ENCODE data around the gene TSPOAP1. TPM values are rescaled to one million over a fixed set of nuclear protein-coding genes. Genes with fewer than 3 reads are reported as not detected.

TSPOAP1 gene, protein sequence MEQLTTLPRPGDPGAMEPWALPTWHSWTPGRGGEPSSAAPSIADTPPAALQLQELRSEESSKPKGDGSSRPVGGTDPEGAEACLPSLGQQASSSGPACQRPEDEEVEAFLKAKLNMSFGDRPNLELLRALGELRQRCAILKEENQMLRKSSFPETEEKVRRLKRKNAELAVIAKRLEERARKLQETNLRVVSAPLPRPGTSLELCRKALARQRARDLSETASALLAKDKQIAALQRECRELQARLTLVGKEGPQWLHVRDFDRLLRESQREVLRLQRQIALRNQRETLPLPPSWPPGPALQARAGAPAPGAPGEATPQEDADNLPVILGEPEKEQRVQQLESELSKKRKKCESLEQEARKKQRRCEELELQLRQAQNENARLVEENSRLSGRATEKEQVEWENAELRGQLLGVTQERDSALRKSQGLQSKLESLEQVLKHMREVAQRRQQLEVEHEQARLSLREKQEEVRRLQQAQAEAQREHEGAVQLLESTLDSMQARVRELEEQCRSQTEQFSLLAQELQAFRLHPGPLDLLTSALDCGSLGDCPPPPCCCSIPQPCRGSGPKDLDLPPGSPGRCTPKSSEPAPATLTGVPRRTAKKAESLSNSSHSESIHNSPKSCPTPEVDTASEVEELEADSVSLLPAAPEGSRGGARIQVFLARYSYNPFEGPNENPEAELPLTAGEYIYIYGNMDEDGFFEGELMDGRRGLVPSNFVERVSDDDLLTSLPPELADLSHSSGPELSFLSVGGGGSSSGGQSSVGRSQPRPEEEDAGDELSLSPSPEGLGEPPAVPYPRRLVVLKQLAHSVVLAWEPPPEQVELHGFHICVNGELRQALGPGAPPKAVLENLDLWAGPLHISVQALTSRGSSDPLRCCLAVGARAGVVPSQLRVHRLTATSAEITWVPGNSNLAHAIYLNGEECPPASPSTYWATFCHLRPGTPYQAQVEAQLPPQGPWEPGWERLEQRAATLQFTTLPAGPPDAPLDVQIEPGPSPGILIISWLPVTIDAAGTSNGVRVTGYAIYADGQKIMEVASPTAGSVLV (N-terminal part only)
- polyA plus RNA-seq (2013, experiment 1 of 2) = 9.3 TPM
- polyA plus RNA-seq (2013, experiment 2 of 2) = 12.2 TPM

- Histone ChIP-seq H3K4me1 (ENCODE audit: insufficient read depth, low read length) (peaks cover 16% of the 10 kb centered on the region), H3K4me3 (ENCODE audit: low read length) (no peak within 1 kb of the TSS), H3K9ac (ENCODE audit: low read depth, low read length) (no peak within 1 kb of the TSS)
Observed at GRCh38 chr17:58328195-58329034, at the start of gene TSPOAP1. TSS of gene TSPOAP1 (minus strand) at chr17:58328795. CDS start at chr17:58327920, 875 bp downstream.

DNA sequence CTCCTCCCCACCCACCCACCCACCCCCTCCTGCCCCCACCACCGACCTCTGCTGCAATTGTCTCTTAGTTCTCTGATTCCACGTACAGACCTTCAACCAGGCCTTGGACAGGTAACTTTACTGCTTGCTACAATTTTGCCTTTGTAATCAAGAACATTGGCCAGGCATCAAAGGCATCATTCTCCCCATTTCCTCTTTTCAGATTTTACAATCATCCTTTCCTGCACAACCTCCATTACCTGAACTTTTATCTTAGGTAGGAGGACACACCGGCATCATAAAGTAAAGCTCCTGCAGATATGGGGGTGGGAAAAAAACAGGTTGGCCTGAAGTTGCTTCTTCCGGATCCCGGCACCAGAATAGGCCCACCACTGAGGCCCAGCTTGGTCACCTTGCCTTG lies 49.1 kb upstream of the TSPOAP1 start:
- no peaks in the 10 kb centered on the region for H3K36me3 ChIP-seq (ENCODE audit: insufficient read depth, low read length)
- H3K9me3 ChIP-seq (ENCODE audit: insufficient read depth, low read depth, low read length) = no peaks in the 10 kb centered on the region
- H3K4me3 ChIP-seq (ENCODE audit: low read length) = no peak overlapping the region
- WGBS = 89% methylated on average over 5 of the region's 5 CpGs
- no peak overlapping the region for H3K27ac ChIP-seq (ENCODE audit: low read depth, low read length)
- no peak overlapping the region for H3K9ac ChIP-seq (ENCODE audit: low read depth, low read length)
- peaks cover 25% of the 10 kb centered on the region for H3K4me1 ChIP-seq (ENCODE audit: insufficient read depth, low read length)
- H3K27me3 ChIP-seq (ENCODE audit: insufficient read depth, low read length) = no peaks in the 10 kb centered on the region

More at GRCh38 chr17:58328195-58329034, at the start of gene TSPOAP1:
- no peaks in the 10 kb centered on the region for H3K9me3 ChIP-seq (ENCODE audit: insufficient read depth, low read depth, low read length)
- WGBS = 68% methylated on average over 20 of the region's 23 CpGs
- no peak within 1 kb of the TSS for H3K27ac ChIP-seq (ENCODE audit: low read depth, low read length)
- H3K36me3 ChIP-seq (ENCODE audit: insufficient read depth, low read length) = no peaks in the 10 kb centered on the region
- peaks cover 17% of the 10 kb centered on the region for H3K27me3 ChIP-seq (ENCODE audit: insufficient read depth, low read length)

- no peak overlapping the region for H3K27ac ChIP-seq (ENCODE audit: low read depth, low read length)
- WGBS = 85% methylated on average over 3 of the region's 3 CpGs
- H3K9ac ChIP-seq (ENCODE audit: low read depth, low read length) = no peak overlapping the region
- H3K27me3 ChIP-seq (ENCODE audit: insufficient read depth, low read length) = no peaks in the 10 kb centered on the region
- H3K36me3 ChIP-seq (ENCODE audit: insufficient read depth, low read length) = no peaks in the 10 kb centered on the region
- no peak overlapping the region for H3K4me3 ChIP-seq (ENCODE audit: low read length)
- H3K4me1 ChIP-seq (ENCODE audit: insufficient read depth, low read length) = peaks cover 25% of the 10 kb centered on the region
- H3K9me3 ChIP-seq (ENCODE audit: insufficient read depth, low read depth, low read length) = no peaks in the 10 kb centered on the region
Observed at GRCh38 chr17:58377093-58377601, 48.6 kb upstream of the TSPOAP1 start.

DNA sequence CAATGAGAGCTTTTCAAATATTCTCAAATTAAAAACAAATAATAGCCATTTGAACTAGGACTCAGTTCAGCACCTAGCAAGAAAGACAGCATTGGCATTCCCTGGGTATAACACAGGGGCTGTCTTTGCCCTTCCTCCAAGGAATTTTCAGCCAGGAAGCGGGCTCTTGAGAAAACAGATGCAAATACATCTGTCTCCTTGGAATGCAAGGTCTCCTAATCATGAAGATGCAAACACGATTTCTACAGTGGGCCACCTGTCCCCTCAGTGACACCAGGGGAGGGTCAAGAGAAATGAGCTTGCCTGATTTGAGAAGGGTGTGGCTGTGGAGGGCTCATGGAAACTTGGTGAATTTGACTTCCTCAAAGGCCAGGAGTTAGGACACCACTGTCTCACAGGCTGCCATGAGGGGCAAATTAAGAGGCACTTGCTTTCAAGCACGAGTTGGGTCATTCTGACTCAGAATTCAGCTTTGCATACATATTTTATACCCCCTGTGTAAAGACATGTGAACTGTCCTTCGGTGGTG lies 47.9 kb upstream of the TSPOAP1 start:
- Histone ChIP-seq H3K9ac (ENCODE audit: low read depth, low read length) (no peak overlapping the region), H3K4me3 (ENCODE audit: low read length) (no peak overlapping the region), H3K9me3 (ENCODE audit: insufficient read depth, low read depth, low read length) (no peaks in the 10 kb centered on the region), H3K36me3 (ENCODE audit: insufficient read depth, low read length) (no peaks in the 10 kb centered on the region), H3K27ac (ENCODE audit: low read depth, low read length) (peak overlapping the region; percentile 27; the same call in 1 of the 2 replicates), H3K27me3 (ENCODE audit: insufficient read depth, low read length) (no peaks in the 10 kb centered on the region), H3K4me1 (ENCODE audit: insufficient read depth, low read length) (peaks cover 25% of the 10 kb centered on the region)
- WGBS = 45% methylated on average over 3 of the region's 4 CpGs

DNA sequence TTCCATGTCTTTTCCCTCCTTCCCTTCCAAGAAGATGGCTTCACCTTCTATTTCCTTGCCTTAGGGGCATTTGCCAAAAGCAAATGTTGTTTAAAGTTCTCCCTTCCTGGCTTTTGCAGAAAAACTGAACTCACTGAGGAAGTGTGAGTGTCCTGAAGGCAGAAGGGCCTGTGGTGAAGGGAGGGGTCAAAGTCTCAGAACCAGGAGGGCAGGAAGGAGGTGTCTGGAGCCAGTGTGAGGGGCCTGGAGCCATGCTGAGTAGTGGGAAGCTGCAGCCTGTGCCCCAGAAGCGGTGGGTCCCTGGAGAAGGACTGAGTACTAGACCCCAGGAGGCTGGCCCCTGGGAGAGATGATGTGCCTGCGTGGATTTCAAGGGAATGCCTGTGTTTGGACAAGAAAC lies 47.2 kb upstream of the TSPOAP1 start:
- 46% methylated on average over 2 of the region's 2 CpGs for WGBS
- Histone ChIP-seq H3K4me1 (ENCODE audit: insufficient read depth, low read length) (peaks cover 25% of the 10 kb centered on the region), H3K9ac (ENCODE audit: low read depth, low read length) (no peak overlapping the region), H3K36me3 (ENCODE audit: insufficient read depth, low read length) (no peaks in the 10 kb centered on the region), H3K27ac (ENCODE audit: low read depth, low read length) (no peak overlapping the region), H3K9me3 (ENCODE audit: insufficient read depth, low read depth, low read length) (no peaks in the 10 kb centered on the region), H3K4me3 (ENCODE audit: low read length) (no peak overlapping the region), H3K27me3 (ENCODE audit: insufficient read depth, low read length) (no peaks in the 10 kb centered on the region)

DNA sequence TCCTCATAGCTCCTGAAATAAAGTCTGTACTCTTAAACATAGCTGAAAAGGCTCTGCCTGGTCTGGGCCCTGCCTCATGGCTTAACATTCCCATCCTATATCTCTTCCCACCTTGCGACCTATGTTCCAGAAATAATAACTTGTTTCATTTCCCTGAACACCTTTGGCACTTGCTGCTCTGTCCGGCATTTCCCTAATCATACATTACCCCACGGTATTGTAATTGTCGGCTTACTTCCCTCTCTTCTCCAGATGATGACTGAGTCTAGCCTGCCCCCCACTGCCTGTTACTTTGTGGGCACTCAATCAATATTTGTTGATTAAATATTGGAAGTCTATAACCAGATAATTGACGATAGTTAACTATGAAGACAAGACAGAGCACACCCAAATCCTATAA lies 46.7 kb upstream of the TSPOAP1 start:
- H3K9ac ChIP-seq (ENCODE audit: low read depth, low read length) = no peak overlapping the region
- 92% methylated on average over 5 of the region's 5 CpGs for WGBS
- no peak overlapping the region for H3K4me3 ChIP-seq (ENCODE audit: low read length)
- no peaks in the 10 kb centered on the region for H3K36me3 ChIP-seq (ENCODE audit: insufficient read depth, low read length)
- H3K27ac ChIP-seq (ENCODE audit: low read depth, low read length) = no peak overlapping the region
- H3K9me3 ChIP-seq (ENCODE audit: insufficient read depth, low read depth, low read length) = no peaks in the 10 kb centered on the region
- H3K27me3 ChIP-seq (ENCODE audit: insufficient read depth, low read length) = no peaks in the 10 kb centered on the region
- H3K4me1 ChIP-seq (ENCODE audit: insufficient read depth, low read length) = peaks cover 25% of the 10 kb centered on the region

DNA sequence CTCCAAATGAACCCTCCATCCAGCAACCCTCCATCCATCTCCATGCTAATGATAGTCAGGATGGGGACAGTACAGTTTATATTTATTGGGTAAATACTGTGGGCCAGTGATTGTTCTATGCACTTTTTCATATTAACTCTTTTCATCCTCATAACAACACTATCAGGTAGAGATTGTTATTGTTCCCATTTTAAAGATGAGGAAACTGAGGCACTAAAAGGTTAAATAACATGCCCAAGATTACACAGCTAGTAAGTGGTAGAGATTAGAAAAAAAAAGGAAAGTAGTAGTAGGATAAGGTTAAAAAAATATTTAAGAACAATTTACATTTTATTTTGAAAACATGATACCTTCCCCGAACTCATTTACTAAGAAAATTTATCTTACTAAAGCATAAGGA lies 45.3 kb upstream of the TSPOAP1 start:
- 88% methylated on average over 1 of the region's 1 CpG for whole genome bisulfite sequencing
- no peak overlapping the region for H3K9ac ChIP-seq (ENCODE audit: low read depth, low read length)
- H3K9me3 ChIP-seq (ENCODE audit: insufficient read depth, low read depth, low read length) = no peaks in the 10 kb centered on the region
- H3K4me1 ChIP-seq (ENCODE audit: insufficient read depth, low read length) = peaks cover 21% of the 10 kb centered on the region
- H3K27ac ChIP-seq (ENCODE audit: low read depth, low read length) = no peak overlapping the region
- H3K36me3 ChIP-seq (ENCODE audit: insufficient read depth, low read length) = no peaks in the 10 kb centered on the region
- H3K27me3 ChIP-seq (ENCODE audit: insufficient read depth, low read length) = no peaks in the 10 kb centered on the region
- no peak overlapping the region for H3K4me3 ChIP-seq (ENCODE audit: low read length)

DNA sequence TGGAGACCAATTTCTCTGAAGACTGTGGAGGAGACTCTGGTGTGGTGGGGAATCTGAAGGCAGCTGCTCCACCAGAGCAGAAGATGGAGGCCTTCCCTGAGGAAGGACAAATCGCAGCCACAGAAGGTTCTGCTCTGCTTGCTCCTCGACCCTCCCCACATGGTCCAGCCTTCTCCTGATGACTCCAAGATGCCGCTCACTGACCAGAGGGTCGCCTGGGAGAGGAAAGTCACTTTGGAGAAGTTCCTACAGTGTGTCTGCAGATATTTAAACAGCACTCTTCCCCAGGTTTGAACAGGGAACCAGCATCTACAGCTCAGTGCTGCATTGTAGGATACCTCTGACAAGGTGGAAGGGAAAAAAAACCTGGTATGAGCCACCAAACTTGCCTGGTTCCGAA lies 44.4 kb upstream of the TSPOAP1 start:
- Histone ChIP-seq H3K9ac (ENCODE audit: low read depth, low read length) (no peak overlapping the region), H3K4me1 (ENCODE audit: insufficient read depth, low read length) (peaks cover 20% of the 10 kb centered on the region)

DNA sequence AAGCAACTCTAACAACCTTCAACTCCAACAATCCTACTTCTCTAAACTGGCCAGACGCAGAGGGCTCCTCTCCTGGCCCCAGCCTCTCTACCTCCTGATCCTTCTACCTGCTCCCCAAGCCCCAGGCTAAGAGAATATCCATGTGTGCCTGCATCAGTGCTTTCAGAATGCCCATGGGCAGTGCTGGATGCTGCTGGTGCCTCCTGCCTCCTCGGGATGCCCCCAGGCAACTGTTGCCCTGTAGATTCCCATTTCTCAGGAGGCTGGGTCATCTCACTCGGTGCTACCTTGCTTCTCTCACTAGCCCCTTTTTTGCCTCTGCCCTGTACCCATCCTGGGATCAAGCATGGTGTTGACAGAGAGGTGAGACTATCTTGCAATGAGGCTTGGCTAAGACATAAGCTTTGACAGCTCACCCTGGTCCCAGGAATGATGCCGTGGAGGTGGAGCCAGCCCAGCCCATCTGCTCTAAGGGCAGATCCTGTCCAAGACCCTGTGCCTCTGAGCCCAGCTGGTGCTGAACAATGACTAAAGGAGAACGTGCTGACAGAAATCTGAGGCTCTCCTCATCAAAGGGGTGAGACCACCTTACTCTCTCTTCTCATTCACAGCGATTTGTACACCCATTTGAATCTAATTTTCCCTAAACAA lies 42.8 kb upstream of the TSPOAP1 start:
- Histone ChIP-seq H3K9ac (ENCODE audit: low read depth, low read length) (no peak overlapping the region), H3K9me3 (ENCODE audit: insufficient read depth, low read depth, low read length) (no peaks in the 10 kb centered on the region), H3K27ac (ENCODE audit: low read depth, low read length) (no peak overlapping the region), H3K4me1 (ENCODE audit: insufficient read depth, low read length) (peaks cover 11% of the 10 kb centered on the region), H3K27me3 (ENCODE audit: insufficient read depth, low read length) (no peaks in the 10 kb centered on the region), H3K4me3 (ENCODE audit: low read length) (no peak overlapping the region), H3K36me3 (ENCODE audit: insufficient read depth, low read length) (no peaks in the 10 kb centered on the region)
- WGBS = 93% methylated on average over 6 of the region's 6 CpGs

More for the DNA sequence above, 44.4 kb upstream of the TSPOAP1 start:
- Histone ChIP-seq H3K4me3 (ENCODE audit: low read length) (no peak overlapping the region), H3K27ac (ENCODE audit: low read depth, low read length) (no peak overlapping the region), H3K9me3 (ENCODE audit: insufficient read depth, low read depth, low read length) (no peaks in the 10 kb centered on the region), H3K36me3 (ENCODE audit: insufficient read depth, low read length) (no peaks in the 10 kb centered on the region), H3K27me3 (ENCODE audit: insufficient read depth, low read length) (no peaks in the 10 kb centered on the region)
- 91% methylated on average over 5 of the region's 5 CpGs for WGBS

- Histone ChIP-seq H3K9me3 (ENCODE audit: insufficient read depth, low read depth, low read length) (no peaks in the 10 kb centered on the region), H3K27ac (ENCODE audit: low read depth, low read length) (no peak overlapping the region), H3K4me1 (ENCODE audit: insufficient read depth, low read length) (peaks cover 3% of the 10 kb centered on the region; the same call in 1 of the 2 replicates), H3K9ac (ENCODE audit: low read depth, low read length) (no peak overlapping the region), H3K4me3 (ENCODE audit: low read length) (no peak overlapping the region), H3K36me3 (ENCODE audit: insufficient read depth, low read length) (no peaks in the 10 kb centered on the region), H3K27me3 (ENCODE audit: insufficient read depth, low read length) (no peaks in the 10 kb centered on the region)
- WGBS = 92% methylated on average over 9 of the region's 9 CpGs
Observed at GRCh38 chr17:58370716-58371115, 42.1 kb upstream of the TSPOAP1 start.

Measured in HUES64 (cell line).